SK-N-MC (cell line): ENCODE data around the gene CHRNB2.
A peak's percentile ranks its signal among the peaks of the same experiment; 100 is the strongest.
"Not testable (repeated sequence)": the region's sequence is repeated elsewhere in the genome, so short reads cannot be mapped to it uniquely, and the experiment has no call there.

ENCODE experiments used
- DNase-seq: peaks from one replicate; pipeline ENCODE4 v3.0.0-alpha.2; 2011; ENCODE audit warnings: low read depth, low spot score
- H3K27ac ChIP-seq: fragments of 200-600 bp; sonication (generic); 2 replicates; pipeline ENCODE4 v1.5.1; 2016; ENCODE audit warnings: mixed run types
- H3K36me3 ChIP-seq: fragments of 200-600 bp; sonication (generic); 2 replicates; pipeline ENCODE4 v1.6.1; 2017; ENCODE audit warnings: antibody characterized with exemption, low read length, mixed read lengths; ENCODE audit not compliant: insufficient read depth
- H3K4me3 ChIP-seq: fragments of 200-600 bp; sonication (generic); 2 replicates; pipeline ENCODE4 v1.5.1; 2016
- H3K9ac ChIP-seq: fragments of 200-600 bp; sonication (generic); 2 replicates; pipeline ENCODE4 v1.8.0; 2017; ENCODE audit warnings: mixed run types, mixed read lengths; ENCODE audit not compliant: insufficient read length
- H3K9me3 ChIP-seq: fragments of 200-600 bp; sonication (generic); 2 replicates; pipeline ENCODE4 v1.6.1; 2017; ENCODE audit warnings: low read depth, mild to moderate bottlenecking, antibody characterized with exemption, low read length, moderate library complexity, mixed read lengths
- EZH2 ChIP-seq: fragments of 200-600 bp; sonication (generic); IDR thresholded peaks from one replicate; pipeline ENCODE4 v1.6.1; 2017; ENCODE audit warnings: antibody characterized with exemption
- FOXP2 ChIP-seq: optimal IDR thresholded peaks from 2 replicates; pipeline ENCODE3; 2011; ENCODE audit warnings: mild to moderate bottlenecking, moderate library complexity; ENCODE audit not compliant: insufficient read depth; ENCODE audit errors: extremely low read length, control extremely low read depth
- POLR2AphosphoS5 ChIP-seq: IDR thresholded peaks from 2 replicates; pipeline ENCODE4 v1.6.1; 2012; ENCODE audit warnings: mild to moderate bottlenecking, low read depth, low read length, borderline replicate concordance

The CHRNB2 gene

GRCh38 chr1:154567386-154568156, at the start of gene CHRNB2:
Gene CHRNB2 (plus strand): TSS chr1:154567778. CDS start chr1:154568045, 267 bp downstream.
- H3K36me3 ChIP-seq, result no peaks in the 10 kb centered on the region
- peak within 1 kb of the TSS; percentile 34 for H3K4me3 ChIP-seq
- H3K9me3 ChIP-seq, result no peaks in the 10 kb centered on the region
- TF ChIP-seq POLR2AphosphoS5 (no peak), FOXP2 (no peak), EZH2 (no peak)
- no peak within 1 kb of the TSS for H3K9ac ChIP-seq
- H3K27ac ChIP-seq, result no peak within 1 kb of the TSS
- DNase-seq, result no peak

- peak; percentile 56 for DNase-seq
- H3K27ac ChIP-seq, result peak overlapping the region; percentile 98
- TF ChIP-seq FOXP2 (no peak), POLR2AphosphoS5 (no peak), EZH2 (no peak)
Measured at GRCh38 chr1:154519591-154519991, 48.0 kb upstream of the CHRNB2 start.

GRCh38 chr1:154520333-154520732, 47.2 kb upstream of the CHRNB2 start:
- Histone ChIP-seq H3K27ac (peak overlapping the region; percentile 98), H3K4me3 (no peak overlapping the region), H3K9me3 (no peaks in the 10 kb centered on the region), H3K9ac (no peak overlapping the region), H3K36me3 (no peaks in the 10 kb centered on the region)
- TF ChIP-seq EZH2 (no peak), FOXP2 (no peak), POLR2AphosphoS5 (no peak)
- DNase-seq, result no peak

More at GRCh38 chr1:154519591-154519991, 48.0 kb upstream of the CHRNB2 start:
- Histone ChIP-seq H3K9me3 (no peaks in the 10 kb centered on the region), H3K9ac (peak overlapping the region; percentile 60), H3K4me3 (peak overlapping the region; percentile 67), H3K36me3 (no peaks in the 10 kb centered on the region)

- Histone ChIP-seq H3K36me3 (no peaks in the 10 kb centered on the region), H3K27ac (0 out of 2 replicates have a peak overlapping the region, but pooled peaks have one; percentile 98), H3K9ac (no peak overlapping the region), H3K9me3 (no peaks in the 10 kb centered on the region), H3K4me3 (no peak overlapping the region)
- TF ChIP-seq POLR2AphosphoS5 (no peak), EZH2 (no peak), FOXP2 (no peak)
- no peak for DNase-seq
Measured at GRCh38 chr1:154521695-154522094, 45.9 kb upstream of the CHRNB2 start.

- no peak overlapping the region for H3K27ac ChIP-seq
- DNase-seq, result no peak
- no peaks in the 10 kb centered on the region for H3K9me3 ChIP-seq
- no peak overlapping the region for H3K4me3 ChIP-seq
- no peak overlapping the region for H3K9ac ChIP-seq
- no peaks in the 10 kb centered on the region for H3K36me3 ChIP-seq
- TF ChIP-seq EZH2 (no peak), POLR2AphosphoS5 (no peak)
Measured at GRCh38 chr1:154524881-154525280, 42.7 kb upstream of the CHRNB2 start.

GRCh38 chr1:154527192-154527591, 40.4 kb upstream of the CHRNB2 start:
- Histone ChIP-seq H3K4me3 (no peak overlapping the region), H3K9ac (no peak overlapping the region), H3K36me3 (no peaks in the 10 kb centered on the region), H3K9me3 (no peaks in the 10 kb centered on the region), H3K27ac (no peak overlapping the region)
- no peak for DNase-seq
- TF ChIP-seq POLR2AphosphoS5, result no peak
- TF ChIP-seq FOXP2, result no peak
- no peak for TF ChIP-seq EZH2

GRCh38 chr1:154529308-154529707, 38.3 kb upstream of the CHRNB2 start:
- Histone ChIP-seq H3K4me3 (no peak overlapping the region), H3K27ac (no peak overlapping the region), H3K9ac (no peak overlapping the region), H3K36me3 (no peaks in the 10 kb centered on the region), H3K9me3 (no peaks in the 10 kb centered on the region)
- TF ChIP-seq POLR2AphosphoS5 (no peak), EZH2 (no peak), FOXP2 (no peak)
- no peak for DNase-seq

GRCh38 chr1:154531950-154532349, 35.6 kb upstream of the CHRNB2 start:
- H3K27ac ChIP-seq, H3K9me3 ChIP-seq, H3K36me3 ChIP-seq, H3K4me3 ChIP-seq, DNase-seq, H3K9ac ChIP-seq: not testable (repeated sequence)
